ENCODE data around the gene GUCY1A1. TPM values are rescaled to one million over a fixed set of nuclear protein-coding genes. Genes with fewer than 3 reads are reported as not detected.

The GUCY1A1 gene
- total RNA-seq, 1 experiment from 2014 or later: not detected

DNA sequence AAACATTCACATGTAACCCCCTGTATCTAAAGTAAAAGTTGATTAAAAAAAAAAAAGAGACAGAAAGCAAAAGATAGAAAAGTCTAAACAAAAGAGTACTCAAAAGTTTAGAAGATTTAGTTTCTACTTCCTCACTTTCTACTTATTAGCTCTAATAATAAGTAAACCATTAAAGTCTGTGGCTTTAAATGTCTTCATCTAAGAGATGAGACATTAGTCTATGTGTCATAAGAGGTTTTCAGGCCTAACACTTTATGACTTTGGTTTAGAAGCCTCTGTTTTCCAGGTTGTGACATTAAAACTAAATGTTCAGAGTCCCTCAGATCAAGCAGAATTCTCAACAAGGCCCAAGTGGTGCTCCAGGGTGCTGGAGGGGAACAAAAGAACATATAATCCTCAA, 42.2 kb upstream of the GUCY1A1 start:
- DNase-seq (ENCODE audit: low read depth, low spot score) (no peak), ATAC-seq (no peak)
- no TSS peak for BruUV-seq (replicated peaks)
- ChIA-PET CTCF (no interaction called here), RAD21 (ENCODE audit: low non-redundant PET in 1 of 2, low total read pairs in 2 of 2, uncharacterized antibody in 2 of 2, unreplicated experiment in 2 of 2) (no interaction called here), POLR2A (no interaction called here)
- no peaks in the 10 kb centered on the region for H3K79me2 ChIP-seq (ENCODE audit: insufficient read depth, low read length)
- no peaks in the 10 kb centered on the region for H3K9me3 ChIP-seq (ENCODE audit: control insufficient read depth in 1 of 2, insufficient read depth in 1 of 2, low read depth in 1 of 2, low read length in 2 of 2)
- H3K9me2 ChIP-seq (ENCODE audit: insufficient read depth): no peaks in the 10 kb centered on the region
- no peaks in the 10 kb centered on the region for H3K36me3 ChIP-seq (ENCODE audit: control insufficient read depth in 1 of 2, insufficient read depth in 2 of 2, low read length in 2 of 2)
- H4K20me1 ChIP-seq (ENCODE audit: insufficient read depth): no peaks in the 10 kb centered on the region
- H3K4me1 ChIP-seq (ENCODE audit: control insufficient read depth in 1 of 2, insufficient read depth in 2 of 2, low read length in 2 of 2): no peaks in the 10 kb centered on the region
- H3K4me2 ChIP-seq (ENCODE audit: low read length): no peak overlapping the region
- no peak overlapping the region for H2AFZ ChIP-seq (ENCODE audit: low read depth, low read length, poor library complexity, severe bottlenecking)
- no peak overlapping the region for H3K4me3 ChIP-seq (replicated peaks in 1 of 2; ENCODE audit: low read depth in 1 of 2, low read length in 2 of 2)
- H3K9ac ChIP-seq (ENCODE audit: low read length): no peak overlapping the region
- TF ChIP-seq, protein P1, sequence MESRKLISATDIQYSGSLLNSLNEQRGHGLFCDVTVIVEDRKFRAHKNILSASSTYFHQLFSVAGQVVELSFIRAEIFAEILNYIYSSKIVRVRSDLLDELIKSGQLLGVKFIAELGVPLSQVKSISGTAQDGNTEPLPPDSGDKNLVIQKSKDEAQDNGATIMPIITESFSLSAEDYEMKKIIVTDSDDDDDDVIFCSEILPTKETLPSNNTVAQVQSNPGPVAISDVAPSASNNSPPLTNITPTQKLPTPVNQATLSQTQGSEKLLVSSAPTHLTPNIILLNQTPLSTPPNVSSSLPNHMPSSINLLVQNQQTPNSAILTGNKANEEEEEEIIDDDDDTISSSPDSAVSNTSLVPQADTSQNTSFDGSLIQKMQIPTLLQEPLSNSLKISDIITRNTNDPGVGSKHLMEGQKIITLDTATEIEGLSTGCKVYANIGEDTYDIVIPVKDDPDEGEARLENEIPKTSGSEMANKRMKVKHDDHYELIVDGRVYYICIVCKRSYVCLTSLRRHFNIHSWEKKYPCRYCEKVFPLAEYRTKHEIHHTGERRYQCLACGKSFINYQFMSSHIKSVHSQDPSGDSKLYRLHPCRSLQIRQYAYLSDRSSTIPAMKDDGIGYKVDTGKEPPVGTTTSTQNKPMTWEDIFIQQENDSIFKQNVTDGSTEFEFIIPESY (IDR thresholded peaks at IDR 0.05; ENCODE audit: extremely low read depth, insufficient replicate concordance, low read length): no peak
- TF ChIP-seq, protein P2, sequence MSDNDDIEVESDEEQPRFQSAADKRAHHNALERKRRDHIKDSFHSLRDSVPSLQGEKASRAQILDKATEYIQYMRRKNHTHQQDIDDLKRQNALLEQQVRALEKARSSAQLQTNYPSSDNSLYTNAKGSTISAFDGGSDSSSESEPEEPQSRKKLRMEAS (IDR thresholded peaks at IDR 0.05): no peak
- TF ChIP-seq SP1 (IDR thresholded peaks at IDR 0.05; ENCODE audit: low read depth) (no peak), TCF7L2 (IDR thresholded peaks at IDR 0.05; ENCODE audit: borderline replicate concordance, extremely low read depth, insufficient read depth, insufficient read length) (no peak), CEBPB (IDR thresholded peaks at IDR 0.05; ENCODE audit: low read depth) (no peak), EGR1 (IDR thresholded peaks at IDR 0.05; ENCODE audit: low read depth) (no peak), YY1 (IDR thresholded peaks at IDR 0.05; ENCODE audit: extremely low read depth, insufficient replicate concordance, low read depth, low read length) (no peak)
- intact Hi-C loops (cut with micrococcal nuclease): no loop called here
- no peak overlapping the region for H3K27ac ChIP-seq (ENCODE audit: low read depth, low read length)
- H3K27me3 ChIP-seq (ENCODE audit: insufficient read depth, low read length): no peaks in the 10 kb centered on the region

DNA sequence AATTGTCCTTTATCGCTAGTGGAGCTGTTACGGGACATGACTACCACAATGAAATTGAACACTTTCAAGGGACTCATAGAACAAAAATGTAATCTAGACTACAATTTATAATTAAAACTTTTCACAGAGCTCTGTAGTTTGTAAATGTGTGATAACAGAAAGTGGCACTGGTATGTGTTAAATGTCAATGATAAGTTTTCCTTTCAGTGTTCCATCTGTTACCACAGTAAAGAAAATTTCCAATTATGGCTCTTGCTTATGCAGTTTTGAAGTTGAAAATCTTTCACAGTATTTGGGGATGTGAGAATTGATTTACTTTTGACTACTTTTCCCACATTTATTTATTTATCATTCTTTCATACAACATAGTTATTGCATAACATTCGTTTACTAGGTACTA, 40.1 kb upstream of the GUCY1A1 start:
- DNase-seq (ENCODE audit: low read depth, low spot score): no peak
- no peak overlapping the region for H3K27ac ChIP-seq (ENCODE audit: low read depth, low read length)
- TF ChIP-seq EZH2 (IDR thresholded peaks at IDR 0.05) (no peak), SIN3A (IDR thresholded peaks at IDR 0.05; ENCODE audit: low read depth) (no peak), ELF1 (IDR thresholded peaks at IDR 0.05; ENCODE audit: borderline replicate concordance, low read depth) (no peak), EZH2phosphoT487 (IDR thresholded peaks at IDR 0.05; ENCODE audit: borderline replicate concordance) (no peak), YY1 (IDR thresholded peaks at IDR 0.05; ENCODE audit: extremely low read depth, insufficient replicate concordance, low read depth, low read length) (no peak), POLR2A (IDR thresholded peaks at IDR 0.05; ENCODE audit: borderline replicate concordance, extremely low read depth, insufficient read depth, insufficient read length) (no peak), ZNF274 (IDR thresholded peaks at IDR 0.05; ENCODE audit: low read depth, low read length) (no peak)
- H4K20me1 ChIP-seq (ENCODE audit: insufficient read depth): no peaks in the 10 kb centered on the region
- no peaks in the 10 kb centered on the region for H3K27me3 ChIP-seq (ENCODE audit: insufficient read depth, low read length)
- no peaks in the 10 kb centered on the region for H3K4me1 ChIP-seq (ENCODE audit: control insufficient read depth in 1 of 2, insufficient read depth in 2 of 2, low read length in 2 of 2)
- intact Hi-C loops (cut with micrococcal nuclease): no loop called here
- ChIA-PET POLR2A (no interaction called here), RAD21 (ENCODE audit: low non-redundant PET in 1 of 2, low total read pairs in 2 of 2, uncharacterized antibody in 2 of 2, unreplicated experiment in 2 of 2) (no interaction called here), CTCF (no interaction called here)
- no peaks in the 10 kb centered on the region for H3K79me2 ChIP-seq (ENCODE audit: insufficient read depth, low read length)
- no peak overlapping the region for H3K4me3 ChIP-seq (replicated peaks in 1 of 2; ENCODE audit: low read depth in 1 of 2, low read length in 2 of 2)
- no TSS peak for BruUV-seq (replicated peaks)
- H2AFZ ChIP-seq (ENCODE audit: low read depth, low read length, poor library complexity, severe bottlenecking): no peak overlapping the region
- no peaks in the 10 kb centered on the region for H3K36me3 ChIP-seq (ENCODE audit: control insufficient read depth in 1 of 2, insufficient read depth in 2 of 2, low read length in 2 of 2)
- no peaks in the 10 kb centered on the region for H3K9me2 ChIP-seq (ENCODE audit: insufficient read depth)
- no peak for ATAC-seq
- no peak overlapping the region for H3K4me2 ChIP-seq (ENCODE audit: low read length)
- no peaks in the 10 kb centered on the region for H3K9me3 ChIP-seq (ENCODE audit: control insufficient read depth in 1 of 2, insufficient read depth in 1 of 2, low read depth in 1 of 2, low read length in 2 of 2)
- no peak overlapping the region for H3K9ac ChIP-seq (ENCODE audit: low read length)

Measured in HCT116 (cell line).